ENCODE results near the gene NME9.

GRCh38 chr3:138327831-138328230, 1.8 kb downstream of the NME9 start:
- TF ChIP-seq CTCF (conservative IDR thresholded peaks at IDR 0.05 in 1 of 2, IDR thresholded peaks at IDR 0.05 in 1 of 2; ENCODE audit: extremely low read depth in 1 of 2, insufficient read depth in 1 of 2, low read depth in 1 of 2, low read length in 2 of 2) (no peak), EZH2 (IDR thresholded peaks at IDR 0.05; ENCODE audit: borderline replicate concordance, low read length) (no peak)
